GM12872 (cell line): ENCODE results near the gene CACNA2D4.

ENCODE experiments used
- TF ChIP-seq, protein P1 (sequence below): IDR thresholded peaks from 3 replicates; pipeline ENCODE4 v1.5.1; 2011; ENCODE audit warnings: low read depth, mild to moderate bottlenecking, low read length, moderate library complexity; ENCODE audit not compliant: insufficient read depth

CACNA2D4 gene

GRCh38 chr12:1843641-1844005 is 74.8 kb downstream of the CACNA2D4 start:
- TF ChIP-seq, protein P1, sequence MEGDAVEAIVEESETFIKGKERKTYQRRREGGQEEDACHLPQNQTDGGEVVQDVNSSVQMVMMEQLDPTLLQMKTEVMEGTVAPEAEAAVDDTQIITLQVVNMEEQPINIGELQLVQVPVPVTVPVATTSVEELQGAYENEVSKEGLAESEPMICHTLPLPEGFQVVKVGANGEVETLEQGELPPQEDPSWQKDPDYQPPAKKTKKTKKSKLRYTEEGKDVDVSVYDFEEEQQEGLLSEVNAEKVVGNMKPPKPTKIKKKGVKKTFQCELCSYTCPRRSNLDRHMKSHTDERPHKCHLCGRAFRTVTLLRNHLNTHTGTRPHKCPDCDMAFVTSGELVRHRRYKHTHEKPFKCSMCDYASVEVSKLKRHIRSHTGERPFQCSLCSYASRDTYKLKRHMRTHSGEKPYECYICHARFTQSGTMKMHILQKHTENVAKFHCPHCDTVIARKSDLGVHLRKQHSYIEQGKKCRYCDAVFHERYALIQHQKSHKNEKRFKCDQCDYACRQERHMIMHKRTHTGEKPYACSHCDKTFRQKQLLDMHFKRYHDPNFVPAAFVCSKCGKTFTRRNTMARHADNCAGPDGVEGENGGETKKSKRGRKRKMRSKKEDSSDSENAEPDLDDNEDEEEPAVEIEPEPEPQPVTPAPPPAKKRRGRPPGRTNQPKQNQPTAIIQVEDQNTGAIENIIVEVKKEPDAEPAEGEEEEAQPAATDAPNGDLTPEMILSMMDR: no peak

DNA sequence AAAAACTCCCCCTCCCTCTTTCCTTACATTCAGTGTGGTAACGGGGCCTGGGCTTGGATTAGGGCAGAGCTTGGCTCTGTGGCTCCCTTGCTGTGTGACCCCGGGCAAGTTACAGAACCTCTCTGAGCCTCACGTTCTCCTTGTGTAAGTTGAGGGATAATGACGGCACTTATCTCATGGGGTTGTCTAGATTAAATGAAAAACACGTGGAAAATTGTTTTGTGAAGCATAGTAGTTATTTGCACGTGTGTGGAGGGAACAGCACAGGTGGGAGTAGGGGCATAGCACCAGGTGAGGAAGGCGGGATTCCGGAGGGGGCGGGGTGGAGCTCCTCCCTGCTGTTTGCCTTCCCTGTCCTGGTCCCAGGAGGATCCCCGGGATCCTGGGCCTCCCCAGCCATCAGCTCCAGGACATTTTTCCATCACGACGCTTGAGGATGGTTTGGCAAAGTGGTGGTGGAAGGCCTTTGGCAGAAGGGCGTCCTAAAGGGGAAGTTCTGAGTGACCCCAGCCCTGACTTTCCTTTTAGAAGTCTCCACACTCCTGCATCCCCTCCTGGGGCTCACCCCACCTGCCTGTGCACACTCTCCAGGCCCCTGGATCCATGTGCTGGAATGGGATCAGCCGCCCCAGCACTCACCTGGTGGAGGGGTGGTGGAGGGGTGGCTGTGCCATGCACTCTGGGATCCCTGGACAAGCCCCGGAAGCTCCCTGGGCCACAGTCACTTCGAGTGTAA is 75.4 kb downstream of the CACNA2D4 start:
- TF ChIP-seq, protein P1: no peak

GRCh38 chr12:1842183-1842904 is 76.1 kb downstream of the CACNA2D4 start:
- TF ChIP-seq, protein P1: no peak

DNA sequence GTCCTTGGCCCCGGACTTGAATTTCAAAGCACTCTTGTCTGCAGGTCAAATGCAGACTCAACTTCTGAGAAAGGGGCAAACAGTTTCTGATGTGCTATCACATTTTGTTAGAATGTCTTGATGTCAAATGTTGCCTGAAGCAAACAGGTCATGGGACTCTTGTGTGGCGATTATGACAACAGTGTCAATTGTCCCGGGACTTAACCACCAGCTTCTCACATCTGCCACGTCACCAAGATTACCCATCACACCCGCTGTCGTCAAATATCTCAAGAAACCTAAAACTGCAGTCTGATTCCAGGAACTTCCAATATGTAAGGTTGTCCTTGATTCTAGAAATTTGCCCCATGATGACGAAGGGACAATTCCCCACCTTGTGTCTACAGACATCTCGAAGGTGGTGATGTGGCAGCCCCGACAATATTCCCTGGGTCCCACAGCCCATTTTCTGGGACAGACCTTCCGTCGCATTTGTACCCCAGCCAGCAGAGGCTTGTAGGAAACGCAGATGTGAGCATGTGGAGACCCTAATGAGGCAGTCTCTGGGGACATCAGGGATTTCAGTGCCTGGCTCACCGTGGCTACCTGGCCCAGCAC is 76.8 kb downstream of the CACNA2D4 start:
- TF ChIP-seq, protein P1: no peak

DNA sequence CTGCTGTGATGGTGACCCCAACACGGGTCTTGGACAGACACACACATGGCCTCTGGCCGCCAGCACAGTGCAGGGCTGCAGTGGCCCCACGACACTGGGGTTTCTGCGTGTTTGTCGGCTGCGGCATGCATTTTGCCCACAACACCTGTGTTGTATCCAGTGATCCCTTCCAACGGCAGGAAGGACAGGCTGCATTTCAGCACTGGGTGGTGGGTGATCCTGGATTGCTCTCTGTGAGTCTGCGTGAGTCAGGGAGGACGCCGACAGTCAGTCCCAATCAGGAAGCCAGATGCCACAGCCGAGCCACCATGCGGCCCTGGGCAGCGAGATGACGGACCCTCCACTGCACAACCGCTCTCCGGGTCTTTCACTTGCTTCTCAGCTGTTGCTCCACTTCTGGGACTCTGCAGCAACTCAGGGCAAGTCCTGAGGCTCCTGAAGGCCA is 77.4 kb downstream of the CACNA2D4 start:
- TF ChIP-seq, protein P1: no peak

DNA sequence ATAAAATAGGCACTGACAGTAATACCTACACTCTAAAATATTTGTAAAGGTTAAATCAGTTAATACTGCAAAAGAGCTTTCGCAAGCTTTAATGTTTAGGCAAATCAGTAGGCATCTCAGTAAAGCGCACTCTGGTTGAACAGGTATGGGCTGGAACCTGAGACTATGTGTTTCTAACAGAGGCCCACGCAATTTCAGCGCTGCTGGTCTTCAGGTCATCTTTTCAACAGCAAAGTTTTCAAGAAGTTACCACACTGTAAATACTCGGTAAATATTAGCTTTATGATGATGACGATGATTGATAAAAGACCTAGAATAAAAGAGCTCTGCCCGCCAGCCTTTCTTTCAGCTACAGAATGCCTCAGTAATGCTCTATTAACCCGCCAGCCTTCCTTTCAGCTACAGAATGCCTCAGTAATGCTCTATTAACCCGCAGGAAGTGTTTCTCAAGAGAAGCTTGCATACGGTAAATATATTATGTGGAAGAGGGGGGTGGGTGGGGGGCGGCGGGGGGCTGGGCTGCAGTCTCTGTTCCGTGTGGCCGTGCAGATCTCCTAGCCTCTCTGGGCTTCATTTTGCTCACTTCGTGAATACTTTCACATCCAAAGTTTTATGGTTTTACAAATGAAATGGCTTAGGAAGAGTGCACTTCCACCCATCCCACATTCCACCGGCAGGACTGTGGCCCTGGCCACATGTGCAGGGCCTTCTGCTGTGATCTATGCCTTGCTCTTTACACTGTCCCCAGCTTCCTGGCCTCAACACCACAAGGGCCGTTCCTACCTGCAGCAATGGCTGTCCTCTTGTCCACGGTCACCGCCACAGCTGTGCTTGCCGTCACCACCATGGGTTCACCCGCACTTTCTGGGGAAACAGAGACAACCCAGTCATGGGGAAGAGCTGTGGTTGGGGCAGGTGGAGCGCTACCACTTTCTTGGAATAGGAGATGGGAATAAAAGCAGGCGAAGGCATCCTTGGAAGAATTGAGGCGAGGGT is 78.2 kb downstream of the CACNA2D4 start:
- TF ChIP-seq, protein P1: no peak
